Activated CD8-positive, alpha-beta memory T cell treated with anti-CD3 and anti-CD28 coated beads, Interleukin-2, amount 10 ng/mL, durations not matched to agents 7 days and 5 days (primary cell): ENCODE results near the gene ABCA2. TPM values are rescaled to one million over a fixed set of nuclear protein-coding genes. Genes with fewer than 3 reads are reported as not detected.
"Not testable (repeated sequence)": the region's sequence is repeated elsewhere in the genome, so short reads cannot be mapped to it uniquely, and the experiment has no call there.

ENCODE experiments used
- ATAC-seq: fragments of 150-1000 bp; cut with Tn5 transposase; one replicate; pipeline ENCODE4 v1.10.0; 2021; ENCODE audit warnings: moderate library complexity
- CTCF ChIA-PET: fragments of 350-600 bp; sonication (Branson Sonifier 250); formaldehyde crosslinking; loops from one replicate; lab custom pipeline; 2021; ENCODE audit warnings: antibody characterized with exemption; lab: Charles Lee
- DNase-seq: peaks from one replicate; pipeline ENCODE4 v3.0.0-alpha.2; 2020
- H3K27ac Mint-ChIP-seq: one replicate; pipeline ENCODE4 v1.8.0; 2021; ENCODE audit warnings: mild to moderate bottlenecking, mixed read lengths
- H3K27me3 Mint-ChIP-seq: one replicate; pipeline ENCODE4 v1.8.0; 2021; ENCODE audit warnings: mixed read lengths
- H3K36me3 Mint-ChIP-seq: one replicate; pipeline ENCODE4 v1.8.0; 2021; ENCODE audit warnings: mild to moderate bottlenecking, mixed read lengths
- H3K4me1 Mint-ChIP-seq: one replicate; pipeline ENCODE4 v1.8.0; 2021; ENCODE audit warnings: mixed read lengths
- H3K4me3 Mint-ChIP-seq: one replicate; pipeline ENCODE4 v1.8.0; 2021; ENCODE audit warnings: mild to moderate bottlenecking, moderate library complexity, mixed read lengths
- H3K9me3 Mint-ChIP-seq: one replicate; pipeline ENCODE4 v1.8.0; 2022; ENCODE audit warnings: low read depth, mixed read lengths
- total RNA-seq, 2 experiments: library from RNA; stranded (reverse); gene quantifications; one replicate each; pipeline ENCODE4 v1.2.3, GENCODE V29; 2021

Gene ABCA2
- total RNA-seq, 2 experiments from 2014 or later: 30.0 to 73.6 TPM

DNA sequence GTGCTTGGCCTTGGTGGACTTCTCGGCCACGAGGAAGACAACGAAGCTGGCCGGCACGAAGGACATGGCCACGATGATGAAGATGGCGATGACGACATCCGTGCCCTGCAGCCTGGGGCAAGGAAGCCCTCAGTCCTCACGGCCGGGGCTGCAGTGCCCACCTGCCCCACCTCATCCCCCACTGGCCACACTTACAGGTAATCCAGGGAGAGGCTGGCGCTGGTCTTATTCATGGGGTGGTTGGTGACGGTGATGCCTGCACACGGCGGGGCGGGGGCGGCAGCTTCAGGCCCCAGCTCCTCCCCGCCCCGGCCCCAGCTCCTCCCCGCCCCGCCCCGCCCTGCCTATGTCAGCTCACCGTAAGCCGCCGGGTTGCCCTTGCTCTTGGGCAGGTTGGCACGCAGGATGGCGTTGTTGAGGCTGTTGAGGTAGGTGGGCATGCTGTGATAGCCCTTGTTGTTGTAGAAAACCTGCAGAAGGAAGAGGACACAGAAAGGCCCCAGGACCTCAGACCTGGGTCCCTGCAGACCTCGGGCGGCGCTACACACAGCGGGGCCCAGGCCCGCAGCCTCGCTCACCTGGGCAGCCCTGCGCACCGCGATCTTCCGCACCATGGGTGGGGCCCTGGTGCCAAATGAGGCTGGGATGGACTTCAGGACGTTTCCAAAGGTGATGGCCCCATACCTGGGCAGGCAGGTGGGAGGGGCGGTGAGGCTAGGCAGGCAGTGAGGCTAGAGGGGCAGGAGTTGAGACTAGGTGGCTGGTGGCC lies 15.9 kb downstream of the ABCA2 start:
- no peaks in the 10 kb centered on the region for H3K9me3 Mint-ChIP-seq
- H3K4me3 Mint-ChIP-seq: no peak overlapping the region
- no peak overlapping the region for H3K27ac Mint-ChIP-seq
- H3K36me3 Mint-ChIP-seq: peaks cover 1% of the 10 kb centered on the region
- CTCF ChIA-PET: interaction anchor here (0.9 to 1.1 kb wide), 2 partner anchors 23 to 64 kb away, joined by 3 read pairs; no protein-coding TSS in a partner anchor
- peaks cover 1% of the 10 kb centered on the region for H3K4me1 Mint-ChIP-seq
- DNase-seq (no peak), ATAC-seq (no peak)
- H3K27me3 Mint-ChIP-seq: no peaks in the 10 kb centered on the region

GRCh38 chr9:137011156-137011555 lies 16.9 kb downstream of the ABCA2 start:
- CTCF ChIA-PET: interaction anchor here (0.9 to 1.1 kb wide), 2 partner anchors 24 to 63 kb away, joined by 3 read pairs; no protein-coding TSS in a partner anchor
- no peak for ATAC-seq

DNA sequence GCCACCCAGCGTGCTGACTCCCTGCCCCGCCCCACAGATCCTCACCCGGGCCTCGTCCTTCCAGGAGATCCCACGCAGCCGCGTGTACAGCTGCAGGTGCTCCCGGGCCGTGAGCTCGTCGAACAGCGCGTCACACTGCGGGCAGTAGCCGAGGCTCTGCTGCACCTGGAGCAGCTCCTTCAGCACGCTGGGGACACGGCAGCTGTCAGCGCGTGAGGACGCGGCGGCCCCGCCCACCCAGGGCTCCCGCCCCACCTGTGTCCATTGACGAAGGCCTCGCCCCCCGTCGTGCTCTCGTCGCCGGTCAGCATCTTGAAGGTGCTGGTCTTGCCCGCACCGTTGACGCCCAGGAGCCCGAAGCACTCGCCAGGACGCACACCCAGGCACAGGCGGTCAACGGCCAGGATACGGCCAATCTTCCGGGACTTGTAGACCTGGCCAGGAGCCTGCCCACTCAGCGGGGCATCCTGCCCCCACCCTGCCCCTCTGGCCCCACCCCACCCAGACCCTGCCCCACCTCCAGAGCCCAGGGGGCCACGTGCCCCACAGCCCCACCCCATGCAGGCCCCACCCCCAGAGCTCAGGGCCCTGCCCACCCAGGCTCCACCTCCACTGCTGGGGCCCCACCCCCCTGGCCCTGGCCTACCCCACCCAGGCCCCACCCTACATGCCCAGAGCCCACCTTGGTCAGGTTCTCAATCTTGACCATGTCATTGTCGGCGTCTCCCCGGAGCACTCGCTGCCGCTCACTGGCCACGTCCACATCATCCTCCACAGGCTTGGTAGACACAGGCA lies 17.9 kb downstream of the ABCA2 start:
- H3K4me3 Mint-ChIP-seq: no peak overlapping the region
- ATAC-seq (no peak), DNase-seq (no peak)
- CTCF ChIA-PET: no interaction called here
- H3K36me3 Mint-ChIP-seq: no peaks in the 10 kb centered on the region
- H3K27ac Mint-ChIP-seq: no peak overlapping the region
- no peaks in the 10 kb centered on the region for H3K27me3 Mint-ChIP-seq
- H3K4me1 Mint-ChIP-seq: peaks cover 16% of the 10 kb centered on the region
- no peaks in the 10 kb centered on the region for H3K9me3 Mint-ChIP-seq

More at GRCh38 chr9:137011156-137011555, 16.9 kb downstream of the ABCA2 start:
- H3K9me3 Mint-ChIP-seq: no peaks in the 10 kb centered on the region
- peaks cover 1% of the 10 kb centered on the region for H3K36me3 Mint-ChIP-seq
- peaks cover 8% of the 10 kb centered on the region for H3K4me1 Mint-ChIP-seq
- no peaks in the 10 kb centered on the region for H3K27me3 Mint-ChIP-seq
- H3K27ac Mint-ChIP-seq: no peak overlapping the region
- H3K4me3 Mint-ChIP-seq: no peak overlapping the region
- DNase-seq: no peak

- H3K27me3 Mint-ChIP-seq: no peaks in the 10 kb centered on the region
- no peak overlapping the region for H3K4me3 Mint-ChIP-seq
- H3K27ac Mint-ChIP-seq: no peak overlapping the region
- ATAC-seq (no peak), DNase-seq (no peak)
- CTCF ChIA-PET: interaction anchor here (14.3 kb wide), 1 partner anchor 22 kb away, joined by 234 read pairs; the partner anchor contains the start of genes ABCA2 and FUT7
- H3K4me1 Mint-ChIP-seq: peaks cover 25% of the 10 kb centered on the region
- no peaks in the 10 kb centered on the region for H3K36me3 Mint-ChIP-seq
- H3K9me3 Mint-ChIP-seq: no peaks in the 10 kb centered on the region
Observed at GRCh38 chr9:137009217-137009616, 18.8 kb downstream of the ABCA2 start.

DNA sequence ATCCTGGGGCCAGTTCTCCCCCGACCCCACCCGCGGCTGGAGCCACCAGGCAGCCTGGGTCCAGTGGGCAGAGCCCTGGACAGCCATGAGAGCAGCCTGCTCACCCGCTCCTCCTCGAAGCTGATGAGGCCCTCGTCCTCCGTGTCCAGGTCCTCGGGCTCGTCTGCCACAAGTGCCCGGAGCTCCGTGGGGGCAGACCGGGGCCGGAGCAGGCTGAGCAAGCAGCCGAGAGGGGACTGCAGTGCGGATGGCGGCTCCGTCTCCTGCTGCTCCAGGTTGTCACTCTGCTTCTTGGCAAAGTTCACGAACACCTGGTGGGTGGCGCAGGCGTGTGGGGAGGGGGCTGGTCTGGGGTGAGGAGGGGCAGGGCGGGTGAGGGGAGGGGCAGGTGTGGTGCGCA lies 19.7 kb downstream of the ABCA2 start:
- H3K27me3 Mint-ChIP-seq: no peaks in the 10 kb centered on the region
- no peak overlapping the region for H3K4me3 Mint-ChIP-seq
- CTCF ChIA-PET: interaction anchor here (1.6 to 14.3 kb wide), 2 partner anchors 11 to 23 kb away, joined by 3 to 234 read pairs; partner anchors contain the start of genes ABCA2 and FUT7
- no peaks in the 10 kb centered on the region for H3K36me3 Mint-ChIP-seq
- H3K9me3 Mint-ChIP-seq: no peaks in the 10 kb centered on the region
- H3K27ac Mint-ChIP-seq: no peak overlapping the region
- ATAC-seq (no peak), DNase-seq (no peak)
- peaks cover 25% of the 10 kb centered on the region for H3K4me1 Mint-ChIP-seq

DNA sequence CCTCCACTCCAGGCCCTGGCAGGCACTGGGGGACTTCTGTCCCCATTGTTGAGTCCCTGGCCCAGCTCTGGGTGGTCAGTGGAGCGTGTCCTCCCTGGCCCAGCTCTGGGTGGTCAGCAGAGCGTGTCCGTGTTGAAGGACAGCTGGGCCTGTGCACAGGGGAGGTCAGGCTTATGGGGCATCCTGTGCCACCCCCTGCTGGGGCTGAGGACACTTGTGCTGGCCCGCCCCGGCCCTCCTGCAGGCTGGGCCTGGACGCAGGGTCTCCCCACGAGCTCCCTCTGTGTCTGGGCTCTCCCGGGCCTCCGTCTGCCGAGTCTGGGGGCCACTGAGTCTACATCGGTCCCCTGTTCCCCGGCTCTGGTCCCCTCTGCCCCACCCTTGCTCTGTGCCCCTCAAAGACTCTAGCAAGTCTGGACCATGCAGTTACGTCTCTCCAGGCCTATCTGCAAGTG lies 20.2 kb downstream of the ABCA2 start:
- Mint-ChIP-seq H3K27ac (no peak overlapping the region), H3K36me3 (no peaks in the 10 kb centered on the region), H3K4me1 (peaks cover 25% of the 10 kb centered on the region), H3K9me3 (no peaks in the 10 kb centered on the region), H3K27me3 (no peaks in the 10 kb centered on the region), H3K4me3 (no peak overlapping the region)
- CTCF ChIA-PET: interaction anchor here (1.6 to 14.3 kb wide), 2 partner anchors 11 to 24 kb away, joined by 3 to 234 read pairs; partner anchors contain the start of genes ABCA2 and FUT7
- ATAC-seq: no peak
- DNase-seq: no peak

- Mint-ChIP-seq H3K4me1 (peaks cover 25% of the 10 kb centered on the region), H3K36me3 (no peaks in the 10 kb centered on the region), H3K4me3 (no peak overlapping the region), H3K27ac (no peak overlapping the region), H3K27me3 (no peaks in the 10 kb centered on the region), H3K9me3 (no peaks in the 10 kb centered on the region)
- ATAC-seq: no peak
- DNase-seq: no peak
- CTCF ChIA-PET: interaction anchor here (1.6 to 14.3 kb wide), 2 partner anchors 12 to 24 kb away, joined by 3 to 234 read pairs; partner anchors contain the start of genes ABCA2 and FUT7
Observed at GRCh38 chr9:137007108-137007815, 20.8 kb downstream of the ABCA2 start.

DNA sequence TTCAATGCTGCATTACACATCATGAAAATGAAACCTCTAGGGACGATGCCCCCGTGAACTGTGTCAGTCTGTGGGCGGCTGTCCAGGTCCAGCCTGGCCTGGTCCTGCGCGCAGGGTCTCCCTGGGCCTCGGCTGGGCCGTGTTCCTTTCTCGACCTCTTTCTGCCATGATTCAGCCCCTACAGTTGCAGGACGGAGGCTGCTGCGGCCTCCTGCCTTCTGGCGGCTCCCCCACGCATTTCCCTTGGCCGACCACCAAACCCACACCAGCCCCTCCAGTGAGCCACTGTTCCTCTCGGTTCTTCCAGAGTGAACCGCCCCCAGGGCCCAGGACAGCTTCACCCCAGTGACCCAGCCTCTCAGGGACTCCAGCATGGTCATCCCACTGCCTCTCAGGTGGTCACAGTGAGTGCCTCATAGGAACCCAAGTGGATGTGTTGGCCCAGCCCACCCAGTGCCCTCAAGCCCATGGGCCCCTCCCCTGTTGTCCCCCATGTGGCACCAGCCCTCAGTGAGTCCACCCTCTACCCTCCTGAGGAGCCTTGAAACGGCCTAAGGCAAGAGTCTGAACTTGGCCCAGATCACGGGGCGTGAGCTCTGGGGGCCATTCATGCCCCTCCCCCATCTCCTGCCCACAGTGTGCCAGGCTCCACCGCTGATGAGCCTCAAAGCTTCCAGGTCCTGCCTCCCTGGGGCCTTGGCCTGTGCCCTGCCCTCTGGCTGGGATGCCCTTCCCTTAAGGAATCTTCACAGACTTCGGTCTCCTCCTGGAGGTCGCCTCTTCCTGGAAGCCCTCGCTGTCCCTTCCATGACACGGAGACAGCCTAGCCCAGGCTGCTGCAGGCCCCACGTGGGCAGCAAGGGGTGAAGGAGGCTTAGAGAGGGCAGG lies 21.7 kb downstream of the ABCA2 start:
- ATAC-seq: peak; percentile 52
- peaks cover 25% of the 10 kb centered on the region for H3K4me1 Mint-ChIP-seq

DNA sequence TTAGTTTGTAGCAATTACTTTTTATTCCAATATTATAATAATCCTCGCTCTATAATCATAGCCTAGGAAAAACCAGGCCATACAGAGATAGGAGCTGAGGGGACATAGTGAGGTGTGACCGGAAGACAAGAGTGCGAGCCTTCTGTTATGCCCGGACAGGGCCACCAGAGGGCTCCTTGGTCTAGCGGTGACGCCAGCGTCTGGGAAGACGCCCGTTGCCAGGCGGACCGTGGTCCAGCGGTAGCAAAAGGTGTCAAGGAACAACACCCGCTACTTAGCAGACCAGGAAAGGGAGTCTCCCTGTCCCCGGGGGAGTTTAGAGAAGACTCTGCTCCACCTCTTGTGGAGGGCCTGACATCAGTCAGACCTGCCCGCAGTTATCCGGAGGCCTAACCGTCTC lies 23.8 kb downstream of the ABCA2 start:
- CTCF ChIA-PET: interaction anchor here (14.3 kb wide), 1 partner anchor 27 kb away, joined by 234 read pairs; the partner anchor contains the start of genes ABCA2 and FUT7
- not testable (repeated sequence) for ATAC-seq, H3K27ac Mint-ChIP-seq, H3K27me3 Mint-ChIP-seq, DNase-seq, H3K4me3 Mint-ChIP-seq, H3K36me3 Mint-ChIP-seq, H3K9me3 Mint-ChIP-seq
- peaks cover 40% of the 10 kb centered on the region for H3K4me1 Mint-ChIP-seq

More for the DNA sequence above, 21.7 kb downstream of the ABCA2 start:
- DNase-seq: no peak
- no peaks in the 10 kb centered on the region for H3K36me3 Mint-ChIP-seq
- CTCF ChIA-PET: interaction anchor here (14.3 kb wide), 1 partner anchor 25 kb away, joined by 234 read pairs; the partner anchor contains the start of genes ABCA2 and FUT7
- peak overlapping the region; percentile 55 for H3K27ac Mint-ChIP-seq
- no peaks in the 10 kb centered on the region for H3K9me3 Mint-ChIP-seq
- H3K27me3 Mint-ChIP-seq: peaks cover 3% of the 10 kb centered on the region
- no peak overlapping the region for H3K4me3 Mint-ChIP-seq

GRCh38 chr9:137002646-137003041 lies 25.4 kb downstream of the ABCA2 start:
- H3K4me3 Mint-ChIP-seq: no peak overlapping the region
- DNase-seq (no peak), ATAC-seq (no peak)
- H3K27ac Mint-ChIP-seq: no peak overlapping the region
- H3K9me3 Mint-ChIP-seq: no peaks in the 10 kb centered on the region
- peaks cover 55% of the 10 kb centered on the region for H3K4me1 Mint-ChIP-seq
- H3K27me3 Mint-ChIP-seq: peaks cover 5% of the 10 kb centered on the region
- CTCF ChIA-PET: interaction anchor here (0.9 to 14.3 kb wide), 6 partner anchors 10 to 65 kb away, joined by 3 to 234 read pairs (median 6); partner anchors contain the start of genes ABCA2, FUT7 and PAXX
- H3K36me3 Mint-ChIP-seq: no peaks in the 10 kb centered on the region

DNA sequence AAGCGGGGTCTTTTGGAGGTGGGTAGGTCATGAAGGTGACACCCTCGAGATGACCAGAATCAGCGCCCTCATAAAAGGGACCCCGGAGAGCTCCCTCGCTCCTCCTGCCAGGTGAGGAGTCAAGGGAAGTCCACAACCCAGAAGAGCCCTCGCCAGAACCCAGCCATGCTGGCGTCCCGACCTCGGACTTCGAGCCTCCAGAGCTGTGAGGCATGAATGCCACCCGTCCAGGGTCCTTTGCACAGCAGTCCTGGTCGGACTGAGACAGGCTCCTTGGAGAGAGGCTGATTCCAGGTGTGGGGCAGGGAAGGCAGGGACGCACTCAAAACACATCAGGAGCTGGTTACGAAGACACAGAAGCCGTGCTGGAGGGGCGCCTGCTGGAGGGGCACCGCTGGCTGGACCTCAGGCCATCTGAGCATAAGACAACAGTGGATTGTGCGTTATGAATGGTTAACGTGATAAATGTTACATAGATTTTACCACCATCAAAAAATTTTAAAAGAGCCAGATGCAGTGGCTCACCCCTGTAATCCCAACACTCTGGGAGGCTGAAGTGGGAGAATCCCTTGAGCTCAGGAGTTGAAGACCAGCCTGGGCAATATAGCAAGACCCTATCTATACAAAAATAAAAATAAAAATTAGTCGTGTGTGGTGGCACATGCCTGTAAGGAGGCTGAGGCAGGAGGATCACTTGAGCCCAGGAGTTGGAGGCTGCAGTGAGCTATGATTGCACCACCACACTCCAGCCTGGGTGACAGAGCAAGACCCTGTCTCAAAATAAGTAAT lies 26.0 kb downstream of the ABCA2 start:
- ATAC-seq: no peak

More for the DNA sequence above, 26.0 kb downstream of the ABCA2 start:
- Mint-ChIP-seq H3K27ac (no peak overlapping the region), H3K27me3 (peaks cover 5% of the 10 kb centered on the region), H3K4me3 (no peak overlapping the region), H3K4me1 (peaks cover 61% of the 10 kb centered on the region), H3K36me3 (no peaks in the 10 kb centered on the region), H3K9me3 (no peaks in the 10 kb centered on the region)
- CTCF ChIA-PET: interaction anchor here (0.9 to 14.3 kb wide), 6 partner anchors 9 to 66 kb away, joined by 3 to 234 read pairs (median 6); partner anchors contain the start of genes ABCA2, FUT7 and PAXX
- no peak for DNase-seq
